GM23248 (cell line): ENCODE measurements around the gene FARP2. TPM values are rescaled to one million over a fixed set of nuclear protein-coding genes. Genes with fewer than 3 reads are reported as not detected.
"Not testable (repeated sequence)": the region's sequence is repeated elsewhere in the genome, so short reads cannot be mapped to it uniquely, and the experiment has no call there.

ENCODE experiments used
- DNase-seq: peaks from one replicate; pipeline ENCODE4 v3.0.0-alpha.2; 2015
- H2AFZ ChIP-seq: fragments of 200-600 bp; sonication (generic); 2 replicates; pipeline ENCODE4 v1.6.1; 2016; ENCODE audit warnings: antibody characterized with exemption
- H3F3A ChIP-seq: fragments of 200-600 bp; sonication (generic); 2 replicates; pipeline ENCODE4 v1.6.1; 2016; ENCODE audit warnings: mild to moderate bottlenecking, antibody characterized with exemption, mixed run types; ENCODE audit not compliant: insufficient read depth
- H3K27ac ChIP-seq: fragments of 200-600 bp; sonication (generic); 2 replicates; pipeline ENCODE4 v1.5.1; 2016; ENCODE audit warnings: mild to moderate bottlenecking
- H3K27me3 ChIP-seq: fragments of 200-600 bp; sonication (generic); replicated peaks from 2 replicates; pipeline ENCODE4 v1.6.1; 2016; ENCODE audit warnings: mild to moderate bottlenecking; ENCODE audit not compliant: insufficient read depth
- H3K36me3 ChIP-seq: fragments of 200-600 bp; sonication (generic); 2 replicates; pipeline ENCODE4 v1.6.1; 2016; ENCODE audit warnings: low read depth, mild to moderate bottlenecking
- H3K4me1 ChIP-seq: fragments of 200-600 bp; sonication (generic); 2 replicates; pipeline ENCODE4 v1.6.1; 2016; ENCODE audit warnings: mild to moderate bottlenecking; ENCODE audit not compliant: insufficient read depth
- H3K4me2 ChIP-seq: fragments of 200-600 bp; sonication (generic); one replicate; pipeline ENCODE4 v1.6.1; 2016; ENCODE audit warnings: mild to moderate bottlenecking; ENCODE audit not compliant: unreplicated experiment
- H3K4me3 ChIP-seq: fragments of 200-600 bp; sonication (generic); 2 replicates; pipeline ENCODE4 v1.5.1; 2016; ENCODE audit warnings: mild to moderate bottlenecking
- H3K79me2 ChIP-seq: fragments of 200-600 bp; sonication (generic); 2 replicates; pipeline ENCODE4 v1.6.1; 2016; ENCODE audit warnings: mild to moderate bottlenecking; ENCODE audit not compliant: insufficient read depth
- H3K9ac ChIP-seq: fragments of 200-600 bp; sonication (generic); 2 replicates; pipeline ENCODE4 v1.6.1; 2016; ENCODE audit warnings: mild to moderate bottlenecking
- H3K9me2 ChIP-seq: fragments of 200-600 bp; sonication (generic); 2 replicates; pipeline ENCODE4 v1.6.1; 2016; ENCODE audit warnings: mixed run types, mild to moderate bottlenecking, moderate library complexity; ENCODE audit not compliant: insufficient read depth
- H3K9me3 ChIP-seq: fragments of 200-600 bp; sonication (generic); one replicate; pipeline ENCODE4 v1.6.1; 2017; ENCODE audit warnings: low read depth
- H4K20me1 ChIP-seq: fragments of 200-600 bp; sonication (generic); 2 replicates; pipeline ENCODE4 v1.6.0; 2016; ENCODE audit not compliant: insufficient read depth
- EZH2 ChIP-seq: fragments of 200-600 bp; sonication (generic); IDR thresholded peaks from 2 replicates; pipeline ENCODE4 v1.6.1; 2018; ENCODE audit warnings: antibody characterized with exemption, mild to moderate bottlenecking; ENCODE audit not compliant: insufficient read depth, poor library complexity, severe bottlenecking
- EZH2phosphoT487 ChIP-seq: fragments of 200-600 bp; sonication (generic); IDR thresholded peaks from 2 replicates; pipeline ENCODE4 v1.6.1; 2018; ENCODE audit warnings: antibody characterized with exemption, moderate library complexity, mild to moderate bottlenecking, low read depth; ENCODE audit not compliant: insufficient read depth
- WGBS, 2 experiments: methylation state at CpG; one replicate each; pipeline ENCODE4 v1.1.6; 2015 to 2017; ENCODE audit warnings: low lambda C conversion rate in 2 of 2, low coverage in 1 of 2; ENCODE audit errors: missing lambda C conversion rate in 2 of 2; 5-methylcytosine and 5-hydroxymethylcytosine counted together
- in situ Hi-C: fragments of 300-500 bp; cut with MboI; formaldehyde crosslinking; loops from 2 replicates; pipeline ENCODE4 v1.15.0; 2020
- polyA plus RNA-seq: library from polyadenylated mRNA; unstranded; fragments of >200 nt; fragmentation: Nextera tagmentation; extraction: Ambion mirVana; gene quantifications from 2 replicates; pipeline ENCODE4 v1.2.1, GENCODE V29; 2016
- total RNA-seq: library from RNA; depleted of rRNA; stranded (reverse); fragments of >200 nt; shearing (Covaris generic); gene quantifications from 2 replicates; pipeline ENCODE4 v1.2.3, GENCODE V29; 2014

Gene FARP2
- total and polyA plus RNA-seq, 2 experiments from 2014 or later, result 30.9 to 39.0 TPM

DNA sequence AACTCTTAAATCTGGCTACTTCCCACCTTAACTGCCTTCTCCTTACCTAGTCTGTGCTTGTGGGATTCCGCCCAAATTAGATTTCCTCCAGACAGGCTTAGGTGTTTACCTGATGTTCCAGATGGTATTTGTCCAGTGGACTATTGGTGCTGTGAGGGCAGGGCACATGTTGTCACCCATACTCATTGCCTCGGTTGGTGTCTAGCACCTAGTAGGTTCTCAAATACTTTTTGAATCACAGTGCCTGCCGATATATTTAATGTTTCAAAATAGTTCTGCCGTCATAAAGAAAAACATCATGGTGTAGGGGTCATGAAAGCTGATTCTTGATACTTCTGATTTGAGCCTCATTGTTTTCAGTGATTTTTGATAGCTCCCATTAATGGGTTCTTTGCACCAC is 39.3 kb upstream of the FARP2 start:
- no peaks in the 10 kb centered on the region for H3K9me2 ChIP-seq
- H3K4me2 ChIP-seq, result peak overlapping the region; percentile 96
- H3K9me3 ChIP-seq, result no peaks in the 10 kb centered on the region
- in situ Hi-C loops, result no loop called here
- no peaks in the 10 kb centered on the region for H3K27me3 ChIP-seq
- H4K20me1 ChIP-seq, result peaks cover 39% of the 10 kb centered on the region
- TF ChIP-seq EZH2, result no peak
- TF ChIP-seq EZH2phosphoT487, result no peak
- no peaks in the 10 kb centered on the region for H3K36me3 ChIP-seq
- peak overlapping the region; percentile 95 for H3K4me3 ChIP-seq
- H2AFZ ChIP-seq, result no peak overlapping the region
- H3K79me2 ChIP-seq, result peaks cover 90% of the 10 kb centered on the region
- peaks cover 62% of the 10 kb centered on the region for H3K4me1 ChIP-seq
- peaks cover 20% of the 10 kb centered on the region for H3F3A ChIP-seq
- 1% methylated on average over 4 of the region's 4 CpGs for WGBS, 2 experiments
- peak overlapping the region; percentile 89 for H3K27ac ChIP-seq
- peak; percentile 23 for DNase-seq
- H3K9ac ChIP-seq, result peak overlapping the region; percentile 97

- Histone ChIP-seq H4K20me1 (peaks cover 40% of the 10 kb centered on the region), H2AFZ (no peak overlapping the region), H3K27me3 (no peaks in the 10 kb centered on the region), H3K9me2 (no peaks in the 10 kb centered on the region), H3F3A (peaks cover 15% of the 10 kb centered on the region), H3K4me1 (peaks cover 59% of the 10 kb centered on the region), H3K4me2 (peak overlapping the region; percentile 96), H3K9me3 (no peaks in the 10 kb centered on the region), H3K79me2 (peaks cover 90% of the 10 kb centered on the region), H3K9ac (peak overlapping the region; percentile 97), H3K4me3 (peak overlapping the region; percentile 95), H3K27ac (peak overlapping the region; percentile 89; the same call in 1 of the 2 replicates), H3K36me3 (no peaks in the 10 kb centered on the region)
- DNase-seq, result peak; percentile 40
- WGBS, 2 experiments, result 3 to 9% methylated on average over 4 of the region's 4 CpGs
- in situ Hi-C loops, result no loop called here
- TF ChIP-seq EZH2, result no peak
- TF ChIP-seq EZH2phosphoT487, result no peak
Measured at GRCh38 chr2:241317391-241317790, 38.7 kb upstream of the FARP2 start.

DNA sequence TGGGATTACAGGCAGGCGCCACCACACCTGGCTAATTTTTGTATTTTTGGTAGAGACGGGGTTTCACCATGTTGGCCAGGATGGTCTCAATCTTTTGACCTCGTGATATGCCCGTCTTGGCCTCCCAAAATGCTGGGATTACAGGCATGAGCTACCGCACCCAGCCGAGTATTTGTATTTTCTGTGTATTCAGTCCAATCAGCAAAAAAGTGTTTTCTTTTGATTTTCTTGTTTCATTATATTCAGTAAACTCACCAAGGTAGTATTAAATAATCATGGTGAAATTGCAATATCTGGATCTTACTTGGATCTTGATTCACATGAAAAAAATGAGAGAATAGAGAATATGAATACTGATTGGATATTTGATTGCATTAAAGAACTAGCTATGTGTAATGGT is 37.3 kb upstream of the FARP2 start:
- in situ Hi-C loops, H2AFZ ChIP-seq, H3K36me3 ChIP-seq, H3K9me3 ChIP-seq, H3K9me2 ChIP-seq, DNase-seq, H3K27ac ChIP-seq, H3K27me3 ChIP-seq: not testable (repeated sequence)
- Histone ChIP-seq H3K79me2 (peaks cover 90% of the 10 kb centered on the region), H3K9ac (peak overlapping the region; percentile 97; the same call in 1 of the 2 replicates), H3K4me3 (peak overlapping the region; percentile 95), H4K20me1 (peaks cover 46% of the 10 kb centered on the region), H3F3A (peaks cover 12% of the 10 kb centered on the region), H3K4me2 (peak overlapping the region; percentile 96), H3K4me1 (peaks cover 61% of the 10 kb centered on the region)
- 82 to 87% methylated on average over 6 of the region's 6 CpGs for WGBS, 2 experiments

DNA sequence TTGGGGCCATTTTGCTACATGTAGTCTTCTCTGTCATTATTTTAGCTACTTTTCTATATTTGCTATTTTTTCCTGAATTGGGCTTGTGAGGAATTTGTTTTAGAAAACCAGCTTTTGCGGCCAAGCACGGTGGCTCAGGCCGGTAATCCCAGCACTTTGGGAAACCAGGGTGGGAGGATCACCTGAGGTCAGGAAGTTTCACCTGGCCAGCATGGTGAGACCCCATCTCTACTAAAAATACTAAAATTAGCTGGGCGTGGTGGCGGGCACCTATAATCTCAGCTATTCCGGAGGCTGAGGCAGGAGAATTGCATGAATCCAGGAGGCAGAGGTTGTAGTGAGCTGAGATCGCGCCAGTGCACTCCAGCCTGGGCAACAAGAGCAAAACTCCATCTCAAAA is 35.7 kb upstream of the FARP2 start:
- H3K9me2 ChIP-seq, result no peaks in the 10 kb centered on the region
- in situ Hi-C loops, result no loop called here
- peaks cover 9% of the 10 kb centered on the region for H3K36me3 ChIP-seq
- H3K4me1 ChIP-seq, result peaks cover 68% of the 10 kb centered on the region
- H3K9me3 ChIP-seq, result no peaks in the 10 kb centered on the region
- no peak overlapping the region for H2AFZ ChIP-seq
- peak overlapping the region; percentile 19 for H3K9ac ChIP-seq
- peaks cover 19% of the 10 kb centered on the region for H3F3A ChIP-seq
- no peak for TF ChIP-seq EZH2phosphoT487
- TF ChIP-seq EZH2, result no peak
- H3K27me3 ChIP-seq, result no peaks in the 10 kb centered on the region
- 0 out of 2 replicates have a peak overlapping the region, but pooled peaks have one; percentile 22 for H3K4me3 ChIP-seq
- peaks cover 50% of the 10 kb centered on the region for H4K20me1 ChIP-seq
- DNase-seq, result no peak
- no peak overlapping the region for H3K4me2 ChIP-seq
- no peak overlapping the region for H3K27ac ChIP-seq
- WGBS, 2 experiments, result 91 to 96% methylated on average over 8 of the region's 8 CpGs
- H3K79me2 ChIP-seq, result peaks cover 96% of the 10 kb centered on the region

- peak overlapping the region; percentile 45 for H3K4me2 ChIP-seq
- H3K9ac ChIP-seq, result peak overlapping the region; percentile 19
- no peaks in the 10 kb centered on the region for H3K9me3 ChIP-seq
- H3K36me3 ChIP-seq, result peaks cover 16% of the 10 kb centered on the region
- no peak overlapping the region for H2AFZ ChIP-seq
- peaks cover 68% of the 10 kb centered on the region for H3K4me1 ChIP-seq
- in situ Hi-C loops, result no loop called here
- H3K4me3 ChIP-seq, result peak overlapping the region; percentile 22
- no peaks in the 10 kb centered on the region for H3K27me3 ChIP-seq
- TF ChIP-seq EZH2 (no peak), EZH2phosphoT487 (no peak)
- peaks cover 50% of the 10 kb centered on the region for H4K20me1 ChIP-seq
- peaks cover 100% of the 10 kb centered on the region for H3K79me2 ChIP-seq
- no peak overlapping the region for H3K27ac ChIP-seq
- peaks cover 21% of the 10 kb centered on the region for H3F3A ChIP-seq
- no peak for DNase-seq
- no peaks in the 10 kb centered on the region for H3K9me2 ChIP-seq
- 5 to 6% methylated on average over 1 of the region's 1 CpG for whole genome bisulfite sequencing, 2 experiments
Measured at GRCh38 chr2:241321033-241321432, 35.1 kb upstream of the FARP2 start.
